Right lung (tissue), 5 donors: Measurements from ENCODE around the gene ECEL1. TPM values are rescaled to one million over a fixed set of nuclear protein-coding genes. Genes with fewer than 3 reads are reported as not detected.

Experiments used
- DNase-seq, 2 donors: peaks; one replicate each; pipeline ENCODE4 v3.0.0-alpha.2; 2013
- polyA plus RNA-seq, 5 donors: library from polyadenylated mRNA; unstranded; fragments of 120-200 nt; gene quantifications; one replicate each; pipeline versions ENCODE4 v1.2.1 to v1.2.3, GENCODE V29; 2013; ENCODE audit warnings: inconsistent platforms in 1 of 5, low replicate concordance in 1 of 5; ENCODE audit not compliant: insufficient read length in 5 of 5, insufficient read depth in 1 of 5

ECEL1 gene
- polyA plus RNA-seq, 5 donors = 0.25 to 0.50 (median 0.30) TPM

DNA sequence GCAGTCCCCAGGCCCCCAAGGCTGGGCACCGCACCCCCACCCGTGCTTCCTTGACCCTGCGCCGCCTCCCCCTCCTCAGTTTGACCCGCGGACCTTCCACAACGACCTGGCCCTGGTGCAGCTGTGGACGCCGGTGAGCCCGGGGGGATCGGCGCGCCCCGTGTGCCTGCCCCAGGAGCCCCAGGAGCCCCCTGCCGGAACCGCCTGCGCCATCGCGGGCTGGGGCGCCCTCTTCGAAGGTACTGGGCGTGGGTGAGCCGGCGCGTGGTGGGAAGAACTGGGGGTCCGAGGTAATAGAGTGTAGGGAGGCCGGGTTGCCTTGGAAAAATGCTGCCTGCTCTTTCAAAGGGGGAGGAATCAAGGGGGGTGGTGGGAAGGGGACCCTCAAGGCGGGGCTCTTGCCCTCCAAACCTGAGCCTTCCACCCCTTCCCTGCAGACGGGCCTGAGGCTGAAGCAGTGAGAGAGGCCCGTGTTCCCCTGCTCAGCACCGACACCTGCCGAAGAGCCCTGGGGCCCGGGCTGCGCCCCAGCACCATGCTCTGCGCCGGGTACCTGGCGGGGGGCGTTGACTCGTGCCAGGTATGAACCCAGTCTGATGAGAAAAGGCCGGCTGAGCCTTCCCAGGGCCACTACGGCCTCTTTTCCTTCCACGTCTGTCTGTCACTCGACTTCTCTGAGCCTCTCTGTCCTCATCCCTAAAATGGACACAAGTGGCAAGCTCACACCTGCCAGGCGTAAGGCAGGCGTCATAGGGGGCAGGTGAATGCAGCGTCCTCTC lies 35.2 kb upstream of the ECEL1 start:
- no peak for DNase-seq

DNA sequence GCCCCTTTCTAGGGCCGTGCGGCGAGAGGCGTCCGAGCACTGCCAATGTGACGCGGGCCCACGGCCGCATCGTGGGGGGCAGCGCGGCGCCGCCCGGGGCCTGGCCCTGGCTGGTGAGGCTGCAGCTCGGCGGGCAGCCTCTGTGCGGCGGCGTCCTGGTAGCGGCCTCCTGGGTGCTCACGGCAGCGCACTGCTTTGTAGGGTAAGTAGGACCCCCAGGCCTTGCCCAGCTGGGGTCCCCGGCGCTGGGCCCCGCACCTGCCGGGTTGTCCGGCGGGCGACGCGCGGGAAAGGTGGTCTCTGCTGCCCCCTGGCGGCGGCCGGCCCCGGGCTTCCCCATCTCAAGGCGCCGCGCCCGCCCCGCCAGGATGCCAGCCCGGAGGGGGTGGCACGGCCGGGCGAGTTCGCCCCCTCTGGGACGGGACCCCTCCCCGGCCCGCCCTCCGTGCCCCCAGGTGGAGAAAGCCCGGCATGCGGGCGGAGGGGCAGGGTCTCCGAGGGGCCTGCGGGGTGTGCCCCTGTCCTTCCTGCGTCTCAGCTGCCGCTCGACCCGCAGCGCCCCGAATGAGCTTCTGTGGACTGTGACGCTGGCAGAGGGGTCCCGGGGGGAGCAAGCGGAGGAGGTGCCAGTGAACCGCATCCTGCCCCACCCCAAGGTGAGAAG lies 34.5 kb upstream of the ECEL1 start:
- peak in 1 of 2 donors; percentile 21 for DNase-seq

GRCh38 chr2:232521098-232521497 lies 33.5 kb upstream of the ECEL1 start:
- DNase-seq = no peak

DNA sequence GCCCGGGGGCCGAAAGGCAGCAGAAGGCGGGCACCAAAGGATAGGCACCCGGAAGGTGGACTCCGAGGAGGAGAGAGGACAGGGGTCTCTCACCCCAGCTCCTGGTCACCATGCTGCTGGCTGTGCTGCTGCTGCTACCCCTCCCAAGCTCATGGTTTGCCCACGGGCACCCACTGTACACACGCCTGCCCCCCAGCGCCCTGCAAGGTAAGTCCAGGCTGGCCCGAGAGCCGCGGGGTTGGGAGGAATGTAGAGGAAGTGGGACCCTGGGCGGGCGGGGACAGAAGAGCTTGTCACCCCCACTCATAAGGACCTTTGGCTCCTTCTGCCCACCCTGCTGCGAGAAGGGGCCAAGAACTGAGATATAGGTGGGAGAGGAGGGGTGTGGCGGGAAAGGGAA lies 32.9 kb upstream of the ECEL1 start:
- DNase-seq = no peak

DNA sequence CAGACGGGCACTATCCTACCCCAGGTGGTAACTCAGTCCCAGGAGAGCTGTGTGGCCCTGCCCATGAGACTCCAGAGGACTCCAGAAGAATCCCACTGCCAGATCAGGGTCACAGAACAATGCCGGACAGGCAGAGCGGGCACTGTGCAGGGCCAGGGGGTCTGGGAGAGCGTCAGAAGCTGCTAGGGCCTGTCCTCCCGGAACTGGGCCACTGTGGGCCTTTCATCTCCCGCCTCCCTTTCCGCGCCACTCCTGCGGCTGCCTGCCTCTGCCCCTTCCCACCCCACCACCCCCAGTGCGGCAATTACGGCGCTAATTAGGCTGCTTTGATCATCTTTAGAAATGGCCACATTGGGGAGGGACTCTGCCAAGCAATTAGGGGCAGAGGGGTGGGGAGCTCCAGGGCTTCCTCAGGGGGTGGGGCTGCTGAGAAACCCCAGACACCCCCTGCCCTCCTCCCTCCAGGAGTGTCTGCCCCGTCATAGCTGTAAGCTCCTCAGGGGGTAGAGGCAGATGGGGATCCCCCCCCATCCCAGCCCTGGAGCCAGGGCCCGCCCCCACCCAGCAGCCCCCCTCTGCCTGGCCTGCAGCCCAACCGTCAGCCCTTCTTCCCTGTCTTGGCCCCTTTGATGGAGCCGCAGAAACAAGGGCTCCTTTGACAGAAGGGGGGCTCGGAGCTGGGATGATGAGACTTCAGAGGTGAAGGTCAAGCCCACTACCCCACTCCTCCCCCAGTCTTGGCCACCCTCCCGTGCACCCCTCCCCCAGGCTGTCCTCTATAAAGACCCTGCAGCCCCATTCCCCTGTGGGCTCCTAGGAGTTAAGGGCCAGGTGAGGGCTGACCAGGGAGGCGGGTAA lies 32.2 kb upstream of the ECEL1 start, which contains the start of gene PRSS56:
Gene PRSS56 (plus strand): TSS at position 808 of the 858 bp plus-strand sequence. CDS start 211 bp downstream, outside the sequence.
- DNase-seq = no peak

GRCh38 chr2:232518844-232519243 lies 31.2 kb upstream of the ECEL1 start:
- no peak for DNase-seq

DNA sequence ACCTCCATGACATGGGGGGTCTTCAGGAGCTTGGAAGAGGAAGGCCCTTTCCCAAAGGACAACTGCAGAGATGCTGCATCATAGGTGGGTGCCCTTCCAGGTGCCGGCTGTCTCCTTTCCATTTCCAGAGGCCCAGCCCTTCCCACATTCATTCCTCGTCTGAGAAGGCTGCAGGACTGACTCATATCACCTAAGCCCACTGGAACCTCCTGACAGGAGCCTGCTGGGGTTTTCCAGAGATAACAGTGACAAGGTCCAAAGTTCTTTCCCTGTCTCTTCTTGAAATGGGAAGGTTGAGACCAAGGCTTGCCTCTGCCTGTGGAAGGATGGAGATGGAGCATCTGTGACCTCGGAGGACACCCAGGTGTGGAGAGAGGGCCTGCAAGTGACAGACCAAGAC lies 28.9 kb upstream of the ECEL1 start:
- no peak for DNase-seq

DNA sequence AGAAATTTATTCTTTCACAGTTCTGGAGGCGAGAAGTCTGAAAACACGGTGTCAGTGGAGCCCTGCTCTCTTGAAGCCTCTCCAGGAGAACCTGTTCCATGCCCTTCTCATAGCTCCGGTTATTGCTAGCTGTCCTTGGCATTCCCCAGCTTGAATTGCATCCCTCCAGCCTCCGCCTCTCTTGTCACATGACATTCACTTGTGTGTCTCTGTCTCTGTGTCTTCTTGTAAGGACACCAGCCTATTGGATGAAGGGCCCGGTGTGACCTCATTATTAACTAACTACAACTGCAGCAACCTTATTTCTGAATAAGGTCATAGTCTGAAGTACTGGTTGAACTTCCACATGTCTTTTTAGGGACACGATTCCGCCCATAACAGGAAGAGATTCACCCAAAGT lies 28.0 kb upstream of the ECEL1 start:
- DNase-seq = no peak

GRCh38 chr2:232513353-232513752 lies 25.7 kb upstream of the ECEL1 start:
- no peak for DNase-seq

GRCh38 chr2:232512602-232513001 lies 25.0 kb upstream of the ECEL1 start:
- no peak for DNase-seq

- DNase-seq = no peak
Observed at GRCh38 chr2:232511336-232511890, 23.8 kb upstream of the ECEL1 start.

DNA sequence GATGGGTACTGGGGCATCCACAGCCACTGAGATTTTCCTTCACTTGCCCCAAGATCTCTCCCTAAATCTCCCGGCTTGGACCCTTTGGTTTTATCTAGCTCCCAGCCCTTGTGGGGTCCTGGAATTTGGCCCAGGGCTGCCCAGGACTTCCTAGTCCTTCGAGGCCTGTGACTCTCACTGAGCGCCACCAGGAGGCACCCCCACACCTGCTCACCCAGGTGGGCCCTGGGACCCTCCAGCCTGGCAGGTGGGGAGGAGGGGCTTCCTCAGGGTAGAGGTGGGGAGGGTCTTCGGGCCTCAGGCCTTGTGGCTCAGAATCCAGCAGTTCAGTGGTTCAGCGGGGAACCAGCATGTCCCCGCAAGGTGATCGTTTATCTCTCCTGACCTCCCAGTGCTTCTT lies 20.6 kb upstream of the ECEL1 start:
- no peak for DNase-seq

- no peak for DNase-seq
Observed at GRCh38 chr2:232506709-232507108, 19.1 kb upstream of the ECEL1 start.

- no peak for DNase-seq
Observed at GRCh38 chr2:232505856-232506255, 18.2 kb upstream of the ECEL1 start.

DNA sequence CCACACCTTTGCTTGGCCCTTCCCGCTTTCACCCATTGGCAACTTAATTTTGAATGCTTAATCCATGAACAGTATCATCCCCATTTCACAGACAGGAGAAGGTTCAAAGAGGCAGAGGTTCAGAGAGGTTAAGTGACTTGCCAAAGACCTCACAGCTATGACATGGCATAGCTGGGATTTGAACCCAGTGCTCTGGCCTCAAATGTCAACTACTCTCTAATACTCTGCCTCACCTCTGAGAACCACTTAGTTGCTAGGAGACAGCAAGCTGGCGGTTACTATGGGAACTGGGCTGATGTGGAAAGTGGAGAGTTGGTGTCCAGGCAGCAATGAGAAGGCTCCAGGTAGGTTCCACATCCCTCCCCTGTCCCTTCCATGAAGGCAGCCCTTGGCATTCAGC lies 16.8 kb upstream of the ECEL1 start:
- DNase-seq = no peak

GRCh38 chr2:232503809-232504323 lies 16.2 kb upstream of the ECEL1 start:
- DNase-seq = no peak

DNA sequence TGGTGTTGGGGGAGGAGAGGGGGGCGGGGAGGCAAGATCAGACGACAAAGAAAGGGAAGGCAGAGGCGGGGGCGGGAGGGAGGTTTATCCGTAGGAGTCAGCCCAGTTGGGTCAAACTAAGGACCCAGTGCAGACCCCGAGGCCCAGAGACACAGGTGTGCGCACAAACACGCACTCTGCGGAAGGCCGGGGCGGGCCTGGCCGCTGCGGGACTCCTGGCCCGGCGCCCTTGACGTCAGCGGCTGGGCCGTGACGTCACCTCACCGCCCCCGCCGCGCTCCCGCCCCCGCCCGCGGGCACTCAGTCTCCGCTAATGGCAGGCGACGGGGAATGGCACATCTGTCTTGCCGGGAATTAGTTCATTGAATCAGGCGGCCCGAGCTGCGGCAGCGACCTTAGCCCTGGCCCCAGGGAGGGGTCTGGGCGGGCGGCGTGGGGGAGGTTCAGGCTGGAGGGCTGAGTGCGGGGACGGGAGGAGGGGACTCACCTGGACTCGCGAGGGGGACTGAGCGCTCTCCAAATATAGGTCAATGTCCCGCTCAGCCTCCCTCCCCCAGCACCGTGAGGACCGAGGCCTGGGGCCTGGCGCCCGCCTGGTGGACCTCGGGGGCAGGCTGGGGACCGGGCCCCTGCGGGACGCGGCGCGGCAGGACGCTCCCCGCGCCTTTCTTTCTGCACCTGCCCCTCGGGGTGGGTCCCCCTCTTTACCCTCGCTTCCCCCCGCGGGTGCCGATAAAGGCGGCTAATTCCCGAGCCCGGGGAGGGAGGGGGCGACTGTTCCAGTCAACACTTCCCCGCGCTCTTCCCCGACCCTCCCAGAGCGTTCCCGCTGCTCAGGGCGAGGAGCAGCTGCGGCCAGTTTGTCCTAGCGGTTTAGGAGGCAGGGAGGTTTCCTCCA lies 15.5 kb upstream of the ECEL1 start:
- no peak for DNase-seq

- no peak for DNase-seq
Observed at GRCh38 chr2:232502511-232502910, 14.9 kb upstream of the ECEL1 start.

DNA sequence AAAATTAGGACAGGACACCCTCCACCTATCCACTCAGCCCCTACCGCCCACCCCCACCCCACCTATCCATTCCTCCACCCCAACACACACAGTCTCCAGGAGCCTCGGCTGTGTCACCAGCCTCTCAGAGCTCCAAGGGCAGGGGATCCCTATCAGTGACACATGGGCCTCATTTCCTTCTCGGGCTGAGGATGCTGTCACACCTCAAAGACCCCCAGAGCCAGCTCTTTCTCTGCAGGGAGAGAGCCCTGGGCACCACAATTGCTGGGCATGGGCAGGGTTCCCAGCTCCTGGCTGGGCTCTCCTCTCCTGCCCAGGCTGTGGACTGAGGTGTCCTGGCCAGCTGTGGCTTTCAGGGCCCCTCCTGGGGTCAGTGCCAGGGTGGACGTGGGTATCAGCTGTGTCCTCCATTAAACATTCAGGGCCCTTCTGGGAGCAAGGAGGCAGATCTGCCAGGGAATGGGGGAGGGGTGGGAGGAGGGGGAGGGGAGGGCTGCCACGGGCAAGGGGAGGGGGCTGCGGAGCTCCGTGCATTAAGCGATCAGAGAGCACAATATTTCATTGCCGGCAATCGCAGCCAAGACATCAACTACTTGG lies 14.3 kb upstream of the ECEL1 start:
- DNase-seq = no peak

DNA sequence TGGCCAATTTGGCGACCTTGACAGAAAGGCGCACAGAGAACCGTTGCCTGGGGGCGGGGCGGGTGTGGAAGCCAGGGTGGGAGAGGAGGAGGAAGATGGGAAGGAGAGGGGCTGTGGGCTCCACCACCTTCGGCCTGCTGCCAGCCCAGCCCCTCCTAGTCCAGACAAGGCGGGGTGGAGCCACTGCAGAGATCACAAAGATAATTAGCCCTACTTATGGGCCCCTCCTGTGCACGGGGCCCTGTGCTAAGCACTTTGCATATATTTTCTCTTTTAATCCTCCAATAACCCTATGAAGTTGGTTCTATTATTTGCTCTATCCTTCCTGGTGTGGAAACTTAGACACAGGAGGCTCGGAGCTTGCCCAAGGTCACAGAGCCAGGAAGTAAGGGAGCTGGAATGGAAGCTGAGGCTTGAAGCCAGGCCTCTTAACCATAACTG lies 13.7 kb upstream of the ECEL1 start:
- no peak for DNase-seq
